Measurements from ENCODE around the gene IL1RL1.

The IL1RL1 gene

DNA sequence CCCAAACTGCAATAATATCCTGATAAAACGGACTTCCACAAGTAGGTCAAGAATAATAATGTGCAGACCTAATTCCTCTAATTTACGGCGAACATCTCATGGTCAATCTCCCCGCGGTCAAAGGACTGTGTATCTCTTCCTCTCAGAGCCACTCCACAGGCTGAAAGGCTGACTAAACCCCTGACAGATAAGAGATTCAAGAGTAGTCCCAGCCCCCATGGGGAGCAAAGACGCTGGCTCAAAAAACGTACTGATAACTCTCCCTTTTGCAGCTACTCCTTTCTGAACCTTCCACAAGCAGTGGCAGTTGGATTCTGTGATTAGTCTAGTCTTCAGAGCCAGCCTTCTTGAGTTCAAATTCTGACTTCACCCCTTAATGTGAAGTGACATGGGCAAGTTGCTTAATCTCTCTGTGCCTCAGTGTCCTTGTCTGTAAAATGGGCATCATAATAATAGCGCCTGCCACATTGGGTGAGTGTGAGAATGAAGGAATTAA is 24.6 kb downstream of the IL1RL1 start:
- no peak for DNase-seq (ENCODE audit: low read depth)
- TF ChIP-seq MYC (IDR thresholded peaks at IDR 0.05; ENCODE audit: low read depth, low read length) (no peak), POLR2A (IDR thresholded peaks at IDR 0.05; ENCODE audit: extremely low read depth, insufficient read length) (no peak)
- TF ChIP-seq, protein P1, sequence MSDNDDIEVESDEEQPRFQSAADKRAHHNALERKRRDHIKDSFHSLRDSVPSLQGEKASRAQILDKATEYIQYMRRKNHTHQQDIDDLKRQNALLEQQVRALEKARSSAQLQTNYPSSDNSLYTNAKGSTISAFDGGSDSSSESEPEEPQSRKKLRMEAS (IDR thresholded peaks at IDR 0.05; ENCODE audit: low read depth, low read length), result no peak
- TF ChIP-seq, protein P2, sequence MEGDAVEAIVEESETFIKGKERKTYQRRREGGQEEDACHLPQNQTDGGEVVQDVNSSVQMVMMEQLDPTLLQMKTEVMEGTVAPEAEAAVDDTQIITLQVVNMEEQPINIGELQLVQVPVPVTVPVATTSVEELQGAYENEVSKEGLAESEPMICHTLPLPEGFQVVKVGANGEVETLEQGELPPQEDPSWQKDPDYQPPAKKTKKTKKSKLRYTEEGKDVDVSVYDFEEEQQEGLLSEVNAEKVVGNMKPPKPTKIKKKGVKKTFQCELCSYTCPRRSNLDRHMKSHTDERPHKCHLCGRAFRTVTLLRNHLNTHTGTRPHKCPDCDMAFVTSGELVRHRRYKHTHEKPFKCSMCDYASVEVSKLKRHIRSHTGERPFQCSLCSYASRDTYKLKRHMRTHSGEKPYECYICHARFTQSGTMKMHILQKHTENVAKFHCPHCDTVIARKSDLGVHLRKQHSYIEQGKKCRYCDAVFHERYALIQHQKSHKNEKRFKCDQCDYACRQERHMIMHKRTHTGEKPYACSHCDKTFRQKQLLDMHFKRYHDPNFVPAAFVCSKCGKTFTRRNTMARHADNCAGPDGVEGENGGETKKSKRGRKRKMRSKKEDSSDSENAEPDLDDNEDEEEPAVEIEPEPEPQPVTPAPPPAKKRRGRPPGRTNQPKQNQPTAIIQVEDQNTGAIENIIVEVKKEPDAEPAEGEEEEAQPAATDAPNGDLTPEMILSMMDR (IDR thresholded peaks at IDR 0.05; ENCODE audit: low read depth, low read length), result no peak
- H3K4me3 ChIP-seq (ENCODE audit: low read depth, low read length), result no peak overlapping the region

DNA sequence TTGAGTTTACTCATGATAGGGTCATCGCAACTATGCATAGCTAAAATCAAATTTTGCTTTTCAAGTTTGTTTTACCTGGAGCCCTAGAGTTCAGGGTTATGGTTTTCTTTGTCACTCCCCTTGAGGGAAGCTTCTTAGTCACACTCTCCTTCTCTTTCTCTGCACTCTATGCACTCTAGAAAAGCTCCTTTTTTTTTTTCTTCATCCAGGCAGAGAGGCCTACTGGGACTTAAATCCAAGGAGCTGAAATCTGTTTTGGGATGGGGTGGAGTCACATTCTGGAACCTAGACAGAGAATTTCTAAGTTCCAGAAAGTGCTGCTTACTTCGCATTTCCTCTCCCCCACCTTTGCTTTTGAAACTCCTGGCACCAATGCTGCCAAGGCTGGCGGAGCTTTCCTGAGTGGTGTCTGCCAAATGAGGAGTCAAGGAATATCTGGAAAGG is 25.2 kb downstream of the IL1RL1 start:
- DNase-seq (ENCODE audit: low read depth), result no peak
- H3K4me3 ChIP-seq (ENCODE audit: low read depth, low read length), result no peak overlapping the region
- TF ChIP-seq, protein P2 (IDR thresholded peaks at IDR 0.05; ENCODE audit: low read depth, low read length), result no peak
- TF ChIP-seq, protein P1 (IDR thresholded peaks at IDR 0.05; ENCODE audit: low read depth, low read length), result no peak
- TF ChIP-seq POLR2A (IDR thresholded peaks at IDR 0.05; ENCODE audit: extremely low read depth, insufficient read length), result no peak
- no peak for TF ChIP-seq MYC (IDR thresholded peaks at IDR 0.05; ENCODE audit: low read depth, low read length)

DNA sequence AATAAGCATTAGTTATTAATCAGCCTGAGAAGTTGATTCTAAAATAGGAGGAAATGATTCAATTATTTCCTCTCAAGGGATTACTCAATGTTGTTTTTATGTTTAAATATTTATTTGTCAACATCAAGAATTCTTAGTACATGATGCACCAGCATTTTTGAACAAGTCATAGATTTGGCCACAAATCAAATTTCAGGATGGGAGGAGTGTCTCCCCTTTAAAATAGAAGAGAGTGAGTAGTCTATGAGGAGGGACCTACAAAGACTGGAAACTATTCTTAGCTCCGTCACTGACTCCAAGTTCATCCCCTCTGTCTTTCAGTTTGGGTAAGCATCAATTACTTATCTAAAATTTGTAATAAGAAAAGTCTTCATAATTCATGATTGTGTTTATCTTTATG is 25.6 kb downstream of the IL1RL1 start:
- TF ChIP-seq MYC (IDR thresholded peaks at IDR 0.05; ENCODE audit: low read depth, low read length), result no peak
- TF ChIP-seq, protein P1 (IDR thresholded peaks at IDR 0.05; ENCODE audit: low read depth, low read length), result no peak
- TF ChIP-seq, protein P2 (IDR thresholded peaks at IDR 0.05; ENCODE audit: low read depth, low read length), result no peak
- TF ChIP-seq POLR2A (IDR thresholded peaks at IDR 0.05; ENCODE audit: extremely low read depth, insufficient read length), result no peak
- DNase-seq (ENCODE audit: low read depth), result no peak
- H3K4me3 ChIP-seq (ENCODE audit: low read depth, low read length), result no peak overlapping the region

DNA sequence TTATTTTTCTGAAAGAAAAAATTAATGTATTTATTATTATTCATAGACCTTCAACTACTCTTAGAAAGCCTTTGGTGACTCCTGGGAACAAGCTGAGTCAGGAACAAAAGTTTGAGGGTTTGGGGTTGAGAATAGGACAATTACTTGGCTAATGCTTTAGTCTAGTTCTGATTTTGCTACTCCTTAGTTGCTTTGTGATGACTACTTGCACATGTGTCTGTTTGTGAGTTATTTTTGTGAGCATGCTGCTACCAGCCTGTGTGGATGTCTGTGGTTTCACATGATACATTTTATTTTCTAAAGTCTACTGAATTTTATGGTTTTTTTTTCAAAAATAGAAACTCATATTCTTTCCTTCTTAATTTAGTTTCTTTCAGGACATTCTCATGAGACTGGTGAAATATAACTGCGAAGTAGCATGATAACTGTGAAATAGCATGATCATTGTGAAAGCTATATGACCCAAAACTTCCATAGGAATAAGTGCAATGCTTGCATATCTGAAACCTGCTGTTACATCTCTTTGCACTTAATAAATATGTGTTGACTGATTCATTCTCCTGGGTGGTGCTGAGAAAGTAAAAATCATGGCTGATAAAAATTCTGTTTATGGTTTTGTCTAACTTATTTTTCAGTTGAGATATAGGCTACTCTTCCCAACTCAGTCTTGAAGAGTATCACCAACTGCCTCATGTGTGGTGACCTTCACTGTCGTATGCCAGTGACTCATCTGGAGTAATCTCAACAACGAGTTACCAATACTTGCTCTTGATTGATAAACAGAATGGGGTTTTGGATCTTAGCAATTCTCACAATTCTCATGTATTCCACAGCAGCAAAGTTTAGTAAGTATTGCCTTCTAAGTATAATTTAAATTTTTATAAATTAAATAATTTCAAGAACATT is 26.4 kb downstream of the IL1RL1 start:
- TF ChIP-seq, protein P2 (IDR thresholded peaks at IDR 0.05; ENCODE audit: low read depth, low read length), result no peak
- TF ChIP-seq POLR2A (IDR thresholded peaks at IDR 0.05; ENCODE audit: extremely low read depth, insufficient read length), result no peak
- H3K4me3 ChIP-seq (ENCODE audit: low read depth, low read length), result no peak overlapping the region
- no peak for DNase-seq (ENCODE audit: low read depth)

DNA sequence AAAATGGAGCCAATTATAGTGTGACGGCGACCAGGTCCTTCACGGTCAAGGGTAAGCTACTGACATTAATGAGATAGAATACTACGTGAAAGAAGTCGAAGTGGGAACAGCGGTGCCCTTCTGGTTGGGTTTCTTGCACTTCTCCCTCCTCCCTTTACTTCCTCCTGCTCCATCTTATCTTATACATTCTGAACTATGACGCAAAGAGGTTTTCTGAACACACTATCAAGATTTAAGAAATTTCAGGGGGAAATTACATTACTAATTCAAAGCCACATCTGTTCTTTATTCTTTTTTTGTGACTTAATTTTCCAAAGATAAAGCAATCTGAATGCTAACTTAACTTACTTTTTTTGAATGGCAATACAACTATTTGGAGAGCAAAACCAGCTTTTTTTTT is 29.4 kb downstream of the IL1RL1 start:
- H3K4me3 ChIP-seq (ENCODE audit: low read depth, low read length), result no peak overlapping the region
- no peak for DNase-seq (ENCODE audit: low read depth)
- TF ChIP-seq POLR2A (IDR thresholded peaks at IDR 0.05; ENCODE audit: extremely low read depth, insufficient read length) (no peak), MYC (IDR thresholded peaks at IDR 0.05; ENCODE audit: low read depth, low read length) (no peak)
- TF ChIP-seq, protein P2 (IDR thresholded peaks at IDR 0.05; ENCODE audit: low read depth, low read length), result no peak
- TF ChIP-seq, protein P1 (IDR thresholded peaks at IDR 0.05; ENCODE audit: low read depth, low read length), result no peak
